ENCODE results near the gene IL10. TPM values are rescaled to one million over a fixed set of nuclear protein-coding genes. Genes with fewer than 3 reads are reported as not detected.
"Not testable (repeated sequence)": the region's sequence is repeated elsewhere in the genome, so short reads cannot be mapped to it uniquely, and the experiment has no call there.

IL10 gene
- total RNA-seq, 1 donor from 2014 or later = 1.4 TPM

- H3K27ac ChIP-seq = peak within 1 kb of the TSS; percentile 25
- intact Hi-C loops (cut with DNase I) = no loop called here
- H3K9me3 ChIP-seq = no peaks in the 10 kb centered on the region
- peaks cover 52% of the 10 kb centered on the region for H3K4me1 ChIP-seq
- H3K4me3 ChIP-seq = peak within 1 kb of the TSS; percentile 27
- no peaks in the 10 kb centered on the region for H3K36me3 ChIP-seq
- peak; percentile 40 to 53 for ATAC-seq
- TF ChIP-seq CTCF (IDR thresholded peaks at IDR 0.05) = no peak
- H3K27me3 ChIP-seq (ENCODE audit: low read depth) = no peaks in the 10 kb centered on the region
- DNase-seq = no peak
Measured at GRCh38 chr1:206770531-206771337, 1.6 kb downstream of the IL10 start, which contains the start of gene IL19. Gene IL19 (plus strand): TSS chr1:206770773. CDS start chr1:206836663, 65,890 bp downstream.

GRCh38 chr1:206769304-206769731, 3.0 kb downstream of the IL10 start:
- Histone ChIP-seq H3K4me1 (peaks cover 53% of the 10 kb centered on the region), H3K4me3 (no peak overlapping the region), H3K27ac (no peak overlapping the region), H3K9me3 (no peaks in the 10 kb centered on the region), H3K36me3 (no peaks in the 10 kb centered on the region), H3K27me3 (ENCODE audit: low read depth) (no peaks in the 10 kb centered on the region)
- no peak for DNase-seq
- ATAC-seq = peak; percentile 36 to 53
- intact Hi-C loops (cut with DNase I) = no loop called here
- no peak for TF ChIP-seq CTCF (IDR thresholded peaks at IDR 0.05)

GRCh38 chr1:206768472-206769303, 3.6 kb downstream of the IL10 start:
- no peaks in the 10 kb centered on the region for H3K9me3 ChIP-seq
- no peak for TF ChIP-seq CTCF (IDR thresholded peaks at IDR 0.05)
- DNase-seq (no peak), ATAC-seq (no peak)
- no peak overlapping the region for H3K27ac ChIP-seq
- intact Hi-C loops (cut with DNase I) = no loop called here
- peaks cover 47% of the 10 kb centered on the region for H3K4me1 ChIP-seq
- H3K36me3 ChIP-seq = no peaks in the 10 kb centered on the region
- H3K4me3 ChIP-seq = no peak overlapping the region
- no peaks in the 10 kb centered on the region for H3K27me3 ChIP-seq (ENCODE audit: low read depth)

GRCh38 chr1:206766251-206766856, 5.9 kb downstream of the IL10 start:
- Histone ChIP-seq H3K9me3 (no peaks in the 10 kb centered on the region), H3K4me1 (peaks cover 29% of the 10 kb centered on the region), H3K36me3 (no peaks in the 10 kb centered on the region), H3K27ac (no peak overlapping the region), H3K27me3 (ENCODE audit: low read depth) (no peaks in the 10 kb centered on the region), H3K4me3 (no peak overlapping the region)
- no peak for TF ChIP-seq CTCF (IDR thresholded peaks at IDR 0.05)
- peak; percentile 85 to 92 for ATAC-seq
- DNase-seq = peak; percentile 76
- intact Hi-C loops (cut with DNase I) = no loop called here

- H3K36me3 ChIP-seq; DNase-seq; H3K9me3 ChIP-seq; H3K27ac ChIP-seq; H3K4me3 ChIP-seq; H3K27me3 ChIP-seq (ENCODE audit: low read depth); ATAC-seq; intact Hi-C loops (cut with DNase I): not testable (repeated sequence)
- peaks cover 23% of the 10 kb centered on the region for H3K4me1 ChIP-seq
Measured at GRCh38 chr1:206765771-206766170, 6.5 kb downstream of the IL10 start.

GRCh38 chr1:206762741-206763364, 9.4 kb downstream of the IL10 start:
- H3K36me3 ChIP-seq; H3K27me3 ChIP-seq (ENCODE audit: low read depth); H3K27ac ChIP-seq; H3K9me3 ChIP-seq; H3K4me3 ChIP-seq; DNase-seq; ATAC-seq; intact Hi-C loops (cut with DNase I): not testable (repeated sequence)
- H3K4me1 ChIP-seq = peaks cover 16% of the 10 kb centered on the region
